Non-pigmented ciliary epithelial cell (primary cell): ENCODE results near the gene ATP5F1E.
A peak's percentile ranks its signal among the peaks of the same experiment; 100 is the strongest.
"Not testable (repeated sequence)": the region's sequence is repeated elsewhere in the genome, so short reads cannot be mapped to it uniquely, and the experiment has no call there.

Experiments used
- DNase-seq: peaks from one replicate; pipeline ENCODE4 v3.0.0-alpha.2; 2010; ENCODE audit warnings: low read depth

The ATP5F1E gene

DNA sequence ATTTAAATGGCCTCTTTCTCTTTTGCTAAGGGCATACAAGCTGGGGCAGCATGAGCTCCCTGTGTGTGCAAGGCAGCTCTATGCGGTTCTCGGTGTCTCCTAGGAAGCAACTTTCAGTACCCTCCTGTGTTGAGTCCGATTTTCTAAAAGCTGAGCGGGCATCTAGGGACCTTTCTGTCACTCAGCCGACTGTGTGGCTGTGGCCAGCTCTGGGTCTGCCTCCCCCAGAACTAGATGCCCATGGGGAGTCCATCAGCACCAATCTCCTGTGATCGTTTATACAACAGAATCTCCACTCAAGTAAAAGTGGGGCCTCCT is 43.6 kb downstream of the ATP5F1E start:
- DNase-seq: no peak

DNA sequence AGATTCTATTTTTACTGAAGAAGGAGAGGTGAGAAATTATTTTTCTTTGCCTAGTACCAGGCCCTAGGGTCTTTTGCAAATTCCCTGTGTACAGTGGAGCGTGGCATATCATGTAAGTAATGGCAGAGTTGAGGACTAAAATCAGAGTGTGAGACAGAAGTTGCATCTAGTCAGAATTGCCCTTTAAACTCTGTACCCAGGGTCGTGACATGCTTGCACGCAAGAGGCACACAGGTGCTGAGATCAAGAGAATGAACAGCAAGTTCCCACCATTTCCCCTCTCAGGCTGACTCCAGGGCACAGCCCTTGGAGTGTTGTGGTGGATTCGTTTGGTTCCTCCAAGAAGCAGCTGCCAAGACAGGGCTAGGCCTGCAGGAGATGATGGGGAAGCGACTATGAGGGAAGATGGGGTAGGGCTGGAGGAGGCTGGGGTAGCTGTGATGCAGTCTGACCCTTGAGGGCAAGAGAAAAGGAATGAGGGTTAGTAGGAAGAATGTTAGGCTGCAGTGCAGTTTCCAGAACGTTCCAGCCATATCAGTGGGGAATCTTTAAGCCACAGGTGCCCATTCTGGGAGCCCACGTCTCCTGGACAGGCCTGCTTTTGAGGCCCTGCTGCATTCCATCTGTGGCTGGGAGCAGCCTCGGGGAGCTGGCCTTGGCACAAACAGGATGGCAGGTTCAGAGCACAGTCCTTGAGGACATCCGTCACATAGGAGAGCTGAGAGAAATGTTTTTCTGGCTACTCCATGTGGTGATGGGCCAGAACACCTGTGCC is 44.2 kb downstream of the ATP5F1E start:
- DNase-seq: no peak

DNA sequence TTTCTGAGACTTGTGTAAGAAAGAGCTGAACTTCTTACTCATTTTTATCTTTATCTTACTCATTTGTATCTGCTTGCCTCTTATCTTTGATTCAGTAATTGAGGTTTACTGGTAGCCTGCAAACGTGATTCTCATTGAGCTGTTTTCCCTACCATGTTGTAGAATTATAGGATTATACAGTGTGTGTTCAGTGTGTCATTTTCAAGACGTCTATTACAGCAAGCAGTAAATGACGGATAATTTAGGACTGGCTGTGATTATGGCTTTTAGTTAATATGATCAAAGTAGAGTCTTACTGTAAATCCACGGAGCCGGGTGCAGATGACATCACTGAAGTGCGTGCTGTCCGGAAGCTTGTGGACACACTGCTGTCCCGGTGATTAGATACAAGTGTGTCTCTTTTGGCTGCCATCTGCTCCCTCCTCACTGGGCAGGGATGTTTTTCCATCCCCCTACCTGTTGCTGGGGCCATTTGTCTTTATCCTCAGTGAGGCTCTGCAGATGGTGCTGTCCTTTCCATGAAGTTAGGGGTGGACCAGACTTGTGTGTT is 45.1 kb downstream of the ATP5F1E start:
- no peak for DNase-seq

DNA sequence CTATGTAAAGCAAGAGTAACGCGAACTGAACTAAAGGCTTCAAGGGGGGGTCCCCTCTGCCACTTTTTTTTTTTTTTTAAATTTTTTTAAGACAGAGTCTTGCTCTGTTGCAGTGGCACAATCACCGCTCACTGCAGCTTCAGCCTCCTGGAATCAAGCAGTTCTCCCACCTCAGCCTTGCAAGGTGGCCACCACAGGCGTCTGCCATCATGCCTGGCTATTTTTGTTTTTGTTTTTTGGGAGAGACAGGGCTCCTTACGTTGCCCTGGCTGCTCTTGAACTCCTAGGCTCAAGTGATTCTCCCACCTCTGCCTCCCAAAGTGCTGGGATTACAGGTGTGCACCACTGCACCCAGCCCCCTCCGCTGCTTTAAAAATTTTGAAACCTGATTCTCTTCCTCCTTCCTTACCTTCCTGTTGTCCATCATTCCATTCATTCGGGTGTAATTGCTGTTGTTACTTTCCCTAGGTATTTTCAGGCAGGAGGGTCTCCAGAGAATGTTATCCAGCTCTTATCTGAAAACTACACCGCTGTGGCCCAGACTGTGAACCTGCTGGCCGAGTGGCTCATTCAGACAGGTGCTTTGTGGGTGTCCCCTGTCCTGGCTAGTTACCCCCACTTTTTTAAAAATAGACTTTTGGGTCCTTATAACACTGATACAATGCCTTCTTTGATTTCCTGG is 45.7 kb downstream of the ATP5F1E start:
- no peak for DNase-seq

DNA sequence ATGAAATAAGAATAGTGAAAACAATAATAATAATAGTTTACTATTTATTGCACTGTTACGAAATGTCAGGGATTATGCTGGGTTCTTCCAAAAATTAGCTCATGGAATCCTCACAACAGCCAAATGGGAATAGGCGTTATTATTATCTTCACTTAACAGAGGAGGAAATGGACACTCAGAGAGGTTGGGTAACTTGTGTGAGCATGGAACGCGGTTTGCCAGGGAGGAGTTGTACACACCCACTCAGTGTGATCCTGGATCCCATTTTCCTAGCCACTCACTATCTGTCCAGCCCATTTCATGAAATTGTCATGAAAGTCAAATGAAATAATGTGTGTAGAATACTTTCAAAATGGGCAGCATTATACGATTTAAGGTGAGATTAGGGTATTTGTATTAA is 46.5 kb downstream of the ATP5F1E start:
- no peak for DNase-seq

DNA sequence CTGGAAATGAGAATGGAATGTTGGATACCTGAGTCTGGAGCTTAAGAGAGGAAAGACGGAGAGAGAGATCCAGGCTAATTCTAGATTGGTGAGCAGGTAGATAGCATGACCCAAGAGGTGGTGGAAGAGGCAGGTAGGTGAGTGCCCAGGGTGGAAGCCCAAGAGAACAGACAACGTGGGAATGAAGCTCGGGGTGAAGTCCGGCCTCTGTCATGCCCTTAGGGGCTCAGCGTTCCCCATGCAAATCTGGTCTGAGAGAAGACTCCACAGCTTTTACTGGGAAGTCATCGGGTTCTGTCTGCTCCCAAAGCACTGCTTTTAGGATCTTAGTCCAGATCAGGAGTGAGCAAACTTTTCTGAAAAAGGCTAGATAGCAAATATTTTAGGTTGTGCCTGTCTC is 47.4 kb downstream of the ATP5F1E start:
- no peak for DNase-seq

DNA sequence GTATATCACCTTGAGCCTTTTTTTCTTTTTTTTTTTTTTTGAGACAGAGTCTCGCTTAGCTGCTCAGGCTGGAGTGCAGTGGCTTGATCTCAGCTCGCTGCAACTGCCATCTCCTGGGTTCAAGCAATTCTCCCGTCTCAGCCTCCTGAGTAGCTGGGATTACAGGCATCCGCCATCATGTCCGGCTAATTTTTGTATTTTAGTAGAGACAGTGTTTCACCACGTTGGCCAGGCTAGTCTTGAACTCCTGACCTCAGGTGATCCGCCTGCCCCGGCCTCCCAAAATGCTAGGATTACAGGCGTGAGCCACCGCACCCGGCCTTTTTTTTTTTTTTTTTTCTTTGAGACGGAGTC is 49.0 kb downstream of the ATP5F1E start:
- DNase-seq: not testable (repeated sequence)

DNA sequence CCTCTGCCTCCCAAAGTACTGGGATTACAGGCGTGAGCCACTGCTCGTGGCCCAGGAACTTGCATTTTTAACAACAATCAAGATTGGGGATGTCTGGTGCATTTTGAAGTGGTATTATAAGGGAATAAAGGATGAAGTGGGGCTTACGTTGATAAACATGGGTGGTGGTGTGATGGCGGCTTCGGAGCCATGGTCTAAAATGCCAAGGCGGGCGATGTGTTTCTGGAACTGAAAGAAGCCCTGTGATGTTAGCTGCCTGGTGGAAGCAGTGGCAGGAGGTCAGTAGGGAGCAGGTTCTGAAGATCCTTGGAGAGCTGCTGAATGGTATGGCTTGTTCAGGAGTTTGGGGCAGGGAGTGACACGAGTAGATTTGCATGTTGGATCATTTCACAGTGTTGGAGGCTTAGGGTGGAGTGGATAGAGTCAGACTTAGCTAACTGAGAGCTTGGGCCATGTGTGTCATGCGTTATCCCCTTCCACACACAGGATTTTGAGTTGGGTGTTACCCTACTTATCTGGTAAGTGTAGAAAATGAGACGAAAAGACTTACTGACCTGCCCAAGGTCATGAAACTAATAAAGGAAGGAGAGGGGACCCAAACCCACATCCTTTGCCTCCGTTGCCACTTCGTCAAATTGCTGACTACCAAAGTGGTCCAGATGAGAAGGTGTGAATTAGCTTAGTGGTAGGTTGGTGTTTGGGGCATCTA is 49.6 kb downstream of the ATP5F1E start:
- no peak for DNase-seq

DNA sequence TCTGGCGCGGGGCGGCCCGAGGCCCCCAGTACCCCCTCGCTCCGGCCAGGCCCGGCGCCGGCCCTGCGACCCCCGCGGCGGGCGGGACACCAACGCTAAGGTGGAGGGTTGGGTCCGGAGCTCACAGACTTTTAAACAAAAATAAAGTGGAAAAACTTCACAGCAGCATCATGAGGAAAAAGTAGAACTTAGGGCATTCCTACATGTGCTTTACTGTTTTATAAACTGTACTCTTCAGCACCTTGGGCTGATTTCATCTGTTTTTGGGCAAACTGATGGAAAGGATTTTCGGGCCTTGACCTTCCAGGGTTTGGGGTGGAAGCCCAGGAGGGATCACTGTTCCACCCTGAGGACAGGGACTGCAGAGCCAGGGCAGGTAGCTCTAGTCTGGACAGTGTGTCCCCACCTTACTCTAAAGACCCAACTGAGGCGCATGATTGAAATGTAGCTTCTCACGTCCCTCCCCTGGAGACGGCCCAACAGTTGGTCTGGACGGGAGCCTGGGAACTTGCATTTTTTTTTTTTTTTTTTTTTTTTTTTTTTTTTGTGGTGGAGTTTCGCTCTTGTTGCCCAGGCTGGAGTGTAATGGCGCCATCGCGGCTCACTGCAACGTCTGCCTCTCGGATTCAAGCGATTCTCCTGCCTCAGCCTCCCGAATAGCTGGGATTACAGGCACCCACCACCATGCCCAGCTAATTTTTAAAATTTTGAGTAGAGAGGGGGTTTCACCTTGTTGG is 50.3 kb downstream of the ATP5F1E start:
- no peak for DNase-seq

DNA sequence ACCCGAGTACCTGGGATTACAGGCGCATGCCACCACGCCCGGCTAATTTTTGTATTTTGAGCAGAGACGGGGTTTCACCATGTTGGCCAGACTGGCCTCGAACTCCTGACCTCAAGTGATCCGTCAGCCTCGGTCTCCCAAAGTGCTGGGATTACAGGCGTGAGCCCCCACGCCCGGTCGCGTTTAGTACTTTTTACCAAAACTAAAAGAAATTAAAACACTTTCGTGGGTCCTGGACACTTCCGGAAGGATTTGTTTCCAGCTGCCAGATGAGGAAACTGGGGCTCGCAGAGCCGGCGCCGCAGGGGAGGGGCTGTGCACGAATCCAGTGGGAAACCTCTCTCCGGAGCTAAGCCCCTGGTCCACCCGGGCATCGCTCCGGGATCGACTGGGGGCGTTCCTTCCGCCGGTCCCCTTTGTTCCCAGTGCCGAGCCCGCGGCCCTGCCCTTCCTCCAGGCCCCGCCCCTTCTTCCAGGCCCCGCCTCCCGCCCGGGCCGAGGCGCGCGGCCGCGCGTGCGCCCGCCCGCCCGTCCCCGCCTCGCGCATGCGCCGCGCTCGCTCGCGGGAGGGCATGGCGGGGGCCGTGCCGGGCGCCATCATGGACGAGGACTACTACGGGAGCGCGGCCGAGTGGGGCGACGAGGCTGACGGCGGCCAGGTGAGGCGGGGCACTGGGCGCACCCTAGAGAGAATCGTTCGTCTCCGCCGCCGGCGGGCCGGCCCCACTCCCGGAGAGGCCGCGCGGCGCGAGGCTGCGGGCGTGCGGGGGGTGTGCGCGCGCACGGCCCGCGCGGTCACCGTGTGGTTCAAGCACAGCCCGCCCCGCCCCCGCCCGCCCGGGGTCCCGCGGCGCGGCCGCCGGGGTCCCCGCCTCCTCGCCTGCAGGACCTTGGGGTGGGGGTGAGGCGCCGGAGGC is 51.2 kb downstream of the ATP5F1E start, which contains the start of gene NELFCD:
NELFCD (plus strand) TSS at position 546 of the 917 bp plus-strand sequence; CDS start at position 600, 54 bp downstream.
- DNase-seq: peak; percentile 9

DNA sequence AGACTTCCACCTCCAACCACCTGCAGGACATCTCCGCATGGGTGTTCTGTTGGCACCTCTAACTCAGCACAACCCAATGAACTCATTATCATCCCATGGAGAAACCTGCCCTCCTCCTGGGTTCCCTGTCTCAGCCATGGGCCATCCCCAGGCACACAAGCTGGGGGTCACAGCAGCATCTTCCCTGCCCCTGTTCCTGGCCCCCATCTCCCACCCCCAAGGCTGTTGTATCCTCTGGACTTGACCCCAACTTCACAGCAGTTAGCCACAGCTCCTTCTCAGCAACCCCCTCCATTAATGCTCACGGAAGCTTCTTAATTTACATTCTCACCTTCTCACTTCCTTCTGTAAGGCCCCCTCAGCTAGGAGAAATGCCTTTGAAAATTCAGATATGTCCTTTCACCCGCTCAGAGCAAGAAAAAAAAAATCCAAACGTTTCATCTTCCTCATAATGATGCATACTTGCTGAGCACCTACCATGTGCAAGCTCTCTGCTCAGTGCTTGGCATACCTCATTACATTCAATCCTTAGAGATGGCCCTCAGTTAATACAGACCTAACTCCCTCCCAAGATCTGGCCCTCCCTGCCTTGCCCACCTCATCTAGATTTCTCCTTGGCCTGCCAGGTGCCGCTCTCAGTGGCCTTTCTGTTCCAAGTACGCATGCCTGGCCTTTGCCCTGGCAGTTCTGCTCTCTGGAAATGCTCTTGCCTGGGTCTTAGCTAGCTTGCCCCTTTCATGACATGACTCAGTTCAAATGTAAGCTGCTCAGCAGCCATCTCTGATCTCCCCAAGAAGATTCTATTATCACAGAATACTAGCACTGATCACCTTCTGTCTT is 53.6 kb downstream of the ATP5F1E start:
- no peak for DNase-seq

DNA sequence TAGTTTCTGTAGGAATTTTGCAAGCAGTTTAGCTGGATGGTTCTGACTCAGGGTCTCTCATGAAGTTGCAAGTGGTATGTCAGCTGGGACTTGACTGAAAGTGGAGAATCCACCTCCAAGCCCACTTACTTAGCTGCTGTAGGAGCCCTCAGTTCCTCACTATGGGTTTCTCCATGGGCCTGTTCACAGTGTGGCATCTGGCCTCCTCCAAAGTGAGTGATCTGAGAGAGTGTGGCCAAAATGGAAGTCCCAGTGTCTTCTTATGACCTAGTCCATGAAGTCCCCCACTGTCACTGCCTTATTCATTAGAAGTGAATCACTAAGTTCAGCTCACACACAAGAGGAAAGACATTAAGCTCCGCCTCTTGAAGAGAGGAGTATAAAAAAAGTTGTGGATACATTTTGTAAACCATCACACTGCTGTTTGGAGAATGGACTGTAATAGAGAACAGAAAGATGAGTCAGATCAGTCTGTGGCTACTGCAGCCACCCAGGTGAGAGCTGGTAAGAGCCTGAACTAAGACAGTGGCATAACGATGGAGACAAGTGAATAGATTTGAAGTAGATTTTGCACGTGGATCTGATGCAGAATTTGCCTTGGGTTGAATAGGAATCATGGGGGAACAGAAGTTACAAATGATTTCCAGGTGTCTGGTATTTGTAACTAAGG is 55.9 kb downstream of the ATP5F1E start:
- DNase-seq: no peak
